HG02970 (cell line): ENCODE data around the gene PCDHGB2.

Experiments used
- ATAC-seq: cut with Tn5 transposase; IDR thresholded peaks from one replicate; pipeline ENCODE4 v1.9.1; 2021; ENCODE audit warnings: mild to moderate bottlenecking, moderate library complexity, moderate number of reproducible peaks; ENCODE audit not compliant: unreplicated experiment, low FRiP score

PCDHGB2 gene

DNA sequence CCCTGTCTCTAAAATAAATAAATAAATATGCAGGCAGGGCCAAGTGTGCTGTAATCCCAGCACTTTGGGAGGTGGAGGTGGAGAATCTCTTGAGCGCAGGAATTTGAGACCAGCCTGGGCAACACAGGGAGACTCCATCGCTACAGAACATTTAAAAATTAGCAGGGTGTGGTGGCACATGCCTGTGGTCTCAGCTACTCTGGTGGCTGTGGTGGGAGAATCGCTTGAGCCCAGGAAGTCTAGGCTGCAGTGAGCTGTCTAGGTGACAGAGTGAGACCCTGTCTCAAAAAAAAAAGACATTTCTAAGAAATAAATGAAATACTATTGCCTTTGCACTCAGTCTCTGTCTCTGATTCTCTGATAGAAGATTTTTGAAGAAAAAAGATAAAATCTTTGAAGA lies 51.8 kb downstream of the PCDHGB2 start:
- ATAC-seq: no peak
